Astrocyte (in vitro differentiated cells and primary cell): ENCODE results near the gene S100A16. TPM values are rescaled to one million over a fixed set of nuclear protein-coding genes. Genes with fewer than 3 reads are reported as not detected.
A peak's percentile ranks its signal among the peaks of the same experiment; 100 is the strongest.
"Not testable (repeated sequence)": the region's sequence is repeated elsewhere in the genome, so short reads cannot be mapped to it uniquely, and the experiment has no call there.

Experiments
- DNase-seq: peaks from one replicate; pipeline ENCODE4 v3.0.0-alpha.2; 2010; ENCODE audit warnings: low read depth
- FAIRE-seq: peaks from 2 replicates; lab custom pipeline; 2011; peaks lifted over from hg19 to GRCh38; lab: Jason Lieb, UNC
- H2AFZ ChIP-seq: 2 replicates; pipeline ENCODE4 v1.6.0; 2012; ENCODE audit warnings: low read depth, low read length, inconsistent platforms
- H3K27ac ChIP-seq: 2 replicates; pipeline ENCODE4 v1.5.1; 2011; ENCODE audit warnings: low read depth, low read length, inconsistent platforms
- H3K27me3 ChIP-seq: 2 replicates; pipeline ENCODE4 v1.6.0; 2011; ENCODE audit warnings: low read length, inconsistent platforms; ENCODE audit not compliant: insufficient read depth
- H3K36me3 ChIP-seq: 2 replicates; pipeline ENCODE4 v1.5.1; 2011; ENCODE audit warnings: low read length, inconsistent platforms; ENCODE audit not compliant: insufficient read depth
- H3K4me1 ChIP-seq: 2 replicates; pipeline ENCODE4 v1.5.1; 2011; ENCODE audit warnings: low read length, inconsistent platforms; ENCODE audit not compliant: insufficient read depth
- H3K4me2 ChIP-seq: 2 replicates; pipeline ENCODE4 v1.6.0; 2012; ENCODE audit warnings: low read length, inconsistent platforms
- H3K4me3 ChIP-seq: 2 replicates; pipeline ENCODE4 v1.5.1; 2011; ENCODE audit warnings: low read depth, mild to moderate bottlenecking, low read length, inconsistent platforms; ENCODE audit not compliant: insufficient read depth
- H3K79me2 ChIP-seq: 2 replicates; pipeline ENCODE4 v1.6.0; 2012; ENCODE audit warnings: mild to moderate bottlenecking, low read length, inconsistent platforms; ENCODE audit not compliant: insufficient read depth
- H3K9ac ChIP-seq: 2 replicates; pipeline ENCODE4 v1.6.0; 2012; ENCODE audit warnings: mild to moderate bottlenecking, low read length, inconsistent platforms
- H3K9me3 ChIP-seq: 2 replicates; pipeline ENCODE4 v1.5.1; 2012; ENCODE audit warnings: low read depth, mild to moderate bottlenecking, low read length, inconsistent platforms; ENCODE audit not compliant: insufficient read depth
- H4K20me1 ChIP-seq: 2 replicates; pipeline ENCODE4 v1.6.0; 2012; ENCODE audit warnings: low read length, inconsistent platforms; ENCODE audit not compliant: insufficient read depth
- H3K27ac Mint-ChIP-seq: one replicate; pipeline ENCODE4 v1.8.0; 2021; ENCODE audit warnings: mild to moderate bottlenecking, mixed read lengths; ENCODE audit not compliant: unreplicated experiment
- H3K27me3 Mint-ChIP-seq: one replicate; pipeline ENCODE4 v1.8.0; 2021; ENCODE audit warnings: low read depth, mixed read lengths; ENCODE audit not compliant: unreplicated experiment
- H3K36me3 Mint-ChIP-seq: one replicate; pipeline ENCODE4 v1.8.0; 2021; ENCODE audit warnings: low read depth, mixed read lengths; ENCODE audit not compliant: unreplicated experiment
- H3K4me1 Mint-ChIP-seq: one replicate; pipeline ENCODE4 v1.8.0; 2021; ENCODE audit warnings: low read depth, mixed read lengths; ENCODE audit not compliant: unreplicated experiment
- H3K4me3 Mint-ChIP-seq: one replicate; pipeline ENCODE4 v1.8.0; 2021; ENCODE audit warnings: mild to moderate bottlenecking, moderate library complexity, mixed read lengths; ENCODE audit not compliant: unreplicated experiment
- H3K9me3 Mint-ChIP-seq: one replicate; pipeline ENCODE4 v1.8.0; 2021; ENCODE audit warnings: mild to moderate bottlenecking, mixed read lengths; ENCODE audit not compliant: unreplicated experiment
- CTCF ChIP-seq: IDR thresholded peaks from 2 replicates; pipeline ENCODE4 v1.5.1; 2011; ENCODE audit warnings: low read depth, mild to moderate bottlenecking, inconsistent platforms, low read length, moderate library complexity; ENCODE audit not compliant: insufficient read depth
- EZH2 ChIP-seq: IDR thresholded peaks from 2 replicates; pipeline ENCODE4 v1.6.1; 2012; ENCODE audit warnings: mild to moderate bottlenecking, low read length, inconsistent platforms; ENCODE audit not compliant: insufficient read depth
- total RNA-seq: library from RNA; stranded (reverse); gene quantifications from 2 replicates; pipeline ENCODE4 v1.2.1, GENCODE V29; 2021

S100A16 gene
- total RNA-seq, 1 donor from 2014 or later = 54.4 TPM

GRCh38 chr1:153575081-153575491, 37.9 kb downstream of the S100A16 start:
- not testable (repeated sequence) for H3K9me3 Mint-ChIP-seq, H4K20me1 ChIP-seq, H3K27me3 ChIP-seq, H3K4me3 ChIP-seq, H2AFZ ChIP-seq, H3K4me3 Mint-ChIP-seq, H3K27ac Mint-ChIP-seq, H3K9me3 ChIP-seq, H3K36me3 Mint-ChIP-seq, H3K79me2 ChIP-seq, DNase-seq, H3K9ac ChIP-seq, FAIRE-seq, H3K27me3 Mint-ChIP-seq, H3K4me2 ChIP-seq, H3K36me3 ChIP-seq, H3K27ac ChIP-seq
- H3K4me1 Mint-ChIP-seq = peaks cover 24% of the 10 kb centered on the region
- H3K4me1 ChIP-seq = peaks cover 21% of the 10 kb centered on the region

- TF ChIP-seq CTCF = no peak
- Histone ChIP-seq H3K27ac (peak overlapping the region; percentile 91), H4K20me1 (no peaks in the 10 kb centered on the region), H3K4me2 (peak overlapping the region; percentile 74), H3K79me2 (no peaks in the 10 kb centered on the region), H3K27me3 (no peaks in the 10 kb centered on the region), H3K4me1 (peaks cover 28% of the 10 kb centered on the region), H3K36me3 (no peaks in the 10 kb centered on the region), H3K4me3 (no peak overlapping the region), H2AFZ (no peak overlapping the region), H3K9ac (peak overlapping the region; percentile 75), H3K9me3 (no peaks in the 10 kb centered on the region)
- Mint-ChIP-seq H3K4me3 (no peak overlapping the region), H3K27me3 (no peaks in the 10 kb centered on the region), H3K4me1 (peaks cover 19% of the 10 kb centered on the region), H3K9me3 (peaks cover 2% of the 10 kb centered on the region), H3K36me3 (peaks cover 1% of the 10 kb centered on the region), H3K27ac (peak overlapping the region; percentile 38)
- FAIRE-seq (no peak), DNase-seq (peak; percentile 29)
Measured at GRCh38 chr1:153573351-153573750, 39.6 kb downstream of the S100A16 start.

- H3K79me2 ChIP-seq = no peaks in the 10 kb centered on the region
- Mint-ChIP-seq H3K27ac (peak overlapping the region; percentile 85), H3K27me3 (no peaks in the 10 kb centered on the region), H3K9me3 (peaks cover 2% of the 10 kb centered on the region), H3K4me1 (peaks cover 21% of the 10 kb centered on the region), H3K36me3 (peaks cover 1% of the 10 kb centered on the region), H3K4me3 (no peak overlapping the region)
- no peaks in the 10 kb centered on the region for H3K9me3 ChIP-seq
- no peaks in the 10 kb centered on the region for H3K27me3 ChIP-seq
- H2AFZ ChIP-seq = peak overlapping the region; percentile 70
- no peak for TF ChIP-seq EZH2
- peak; percentile 80 for TF ChIP-seq CTCF
- H3K27ac ChIP-seq = peak overlapping the region; percentile 91
- H3K4me2 ChIP-seq = peak overlapping the region; percentile 74
- FAIRE-seq (no peak), DNase-seq (peak; percentile 71)
- H3K4me3 ChIP-seq = peak overlapping the region; percentile 16
- no peaks in the 10 kb centered on the region for H3K36me3 ChIP-seq
- H3K9ac ChIP-seq = peak overlapping the region; percentile 75
- peaks cover 35% of the 10 kb centered on the region for H3K4me1 ChIP-seq
- no peaks in the 10 kb centered on the region for H4K20me1 ChIP-seq
Measured at GRCh38 chr1:153572569-153573015, 40.3 kb downstream of the S100A16 start.
